C4-2B (cell line): ENCODE data around the gene NRAP.

Experiments used
- ZFX ChIP-seq: fragments of 450-650 bp; IDR thresholded peaks from 2 replicates; pipeline ENCODE4 v1.6.1; 2017
- TF ChIP-seq, protein P1 (sequence below): fragments of 450-650 bp; conservative IDR thresholded peaks from 2 replicates; pipeline ENCODE4 v1.5.1; 2017; ENCODE audit warnings: mild to moderate bottlenecking

DNA sequence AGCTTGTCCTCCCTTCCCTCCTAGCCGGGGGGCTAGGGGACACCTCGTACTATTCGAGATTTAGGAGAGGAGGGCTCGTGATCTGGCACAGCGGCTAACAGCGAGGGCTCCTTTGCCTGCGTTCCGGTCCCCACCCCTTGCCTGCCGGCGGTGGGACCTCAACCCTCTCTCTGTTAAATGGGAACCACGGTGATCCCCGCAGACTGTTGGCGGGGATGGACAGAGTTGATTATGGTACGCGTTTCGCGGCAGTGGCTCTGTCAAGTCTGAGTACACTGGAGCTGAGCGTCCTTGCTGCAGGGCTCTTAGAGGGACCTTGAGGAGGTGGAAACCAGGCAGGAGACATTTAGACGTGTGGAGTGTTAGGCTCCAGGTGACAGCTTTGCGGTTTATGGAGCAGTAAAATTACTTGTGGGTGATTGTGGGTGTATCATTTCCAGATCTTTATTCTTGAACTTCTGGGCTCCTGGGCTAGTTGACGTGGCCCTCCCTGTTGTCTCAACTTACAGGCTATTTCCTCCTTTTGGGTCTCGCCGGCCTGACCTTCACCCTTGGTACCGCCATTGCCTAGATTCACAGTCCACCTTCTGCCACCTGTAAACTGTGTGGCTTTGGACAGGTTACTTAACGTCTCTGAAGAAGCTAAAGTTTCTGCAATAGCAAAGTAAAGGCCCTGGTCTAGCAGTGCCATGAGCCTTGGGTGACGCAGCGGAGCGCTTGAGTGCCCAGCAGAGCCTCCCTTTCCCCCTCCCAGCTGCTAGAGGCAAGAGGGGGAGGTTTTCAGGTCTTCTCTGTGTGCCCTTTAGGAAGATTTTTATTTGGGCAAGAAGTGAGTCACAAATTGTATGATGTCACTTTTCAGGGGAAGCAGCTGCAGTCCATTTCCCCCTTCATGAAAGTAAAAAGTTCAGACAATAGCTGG is 16.6 kb upstream of the NRAP start:
- TF ChIP-seq, protein P1, sequence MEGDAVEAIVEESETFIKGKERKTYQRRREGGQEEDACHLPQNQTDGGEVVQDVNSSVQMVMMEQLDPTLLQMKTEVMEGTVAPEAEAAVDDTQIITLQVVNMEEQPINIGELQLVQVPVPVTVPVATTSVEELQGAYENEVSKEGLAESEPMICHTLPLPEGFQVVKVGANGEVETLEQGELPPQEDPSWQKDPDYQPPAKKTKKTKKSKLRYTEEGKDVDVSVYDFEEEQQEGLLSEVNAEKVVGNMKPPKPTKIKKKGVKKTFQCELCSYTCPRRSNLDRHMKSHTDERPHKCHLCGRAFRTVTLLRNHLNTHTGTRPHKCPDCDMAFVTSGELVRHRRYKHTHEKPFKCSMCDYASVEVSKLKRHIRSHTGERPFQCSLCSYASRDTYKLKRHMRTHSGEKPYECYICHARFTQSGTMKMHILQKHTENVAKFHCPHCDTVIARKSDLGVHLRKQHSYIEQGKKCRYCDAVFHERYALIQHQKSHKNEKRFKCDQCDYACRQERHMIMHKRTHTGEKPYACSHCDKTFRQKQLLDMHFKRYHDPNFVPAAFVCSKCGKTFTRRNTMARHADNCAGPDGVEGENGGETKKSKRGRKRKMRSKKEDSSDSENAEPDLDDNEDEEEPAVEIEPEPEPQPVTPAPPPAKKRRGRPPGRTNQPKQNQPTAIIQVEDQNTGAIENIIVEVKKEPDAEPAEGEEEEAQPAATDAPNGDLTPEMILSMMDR, result no peak
- TF ChIP-seq ZFX, result no peak
